ENCODE data around the gene CACNG8. TPM values are rescaled to one million over a fixed set of nuclear protein-coding genes. Genes with fewer than 3 reads are reported as not detected.

Gene CACNG8
- total RNA-seq = under 1 TPM in 3 of 9 donors, not detected in 6; under 0.01 to 0.06 (median 0.04) TPM
- polyA plus RNA-seq = under 1 TPM in 2 of 3 donors, not detected in 1; under 0.01 to 0.03 TPM
- long read RNA-seq, donor 1 = 0 reads
- long read RNA-seq, donor 2 = 0 reads
- long read RNA-seq, donor 3 = 0 reads
- long read RNA-seq, donor 4 = 0 reads
- long read RNA-seq, donor 5 = 0 reads
- long read RNA-seq, donor 6 = 0 reads
- long read RNA-seq, donor 7 = 0 reads
- long read RNA-seq, donor 8 = 0 reads
- long read RNA-seq, donor 9 = 0 reads
- long read RNA-seq, donor 10 = 0 reads

- Histone ChIP-seq H3K4me3 (no peak within 1 kb of the TSS), H3K36me3 (replicated peaks in 1 of 2) (no peaks in the 10 kb centered on the region), H3K27ac (no peak within 1 kb of the TSS), H3K9me3 (replicated peaks in 1 of 3) (no peaks in the 10 kb centered on the region), H3K4me1 (replicated peaks in 1 of 2) (no peaks in the 10 kb centered on the region), H3K27me3 (peaks cover 33% of the 10 kb centered on the region)
- TF ChIP-seq POLR2A (IDR thresholded peaks at IDR 0.05) = no peak
- no peak for TF ChIP-seq CTCF (IDR thresholded peaks at IDR 0.05)
- WGBS, 4 donors = 0 to 3% (median 2%) methylated on average over 5 to 54 of the region's 55 CpGs
- DNase-seq = no peak
- intact Hi-C loops (cut with DNase I) = no loop called here
Measured at GRCh38 chr19:53962887-53963431, at the start of gene CACNG8. CACNG8 (plus strand) TSS chr19:53962937.

- Histone ChIP-seq H3K27me3 (peaks cover 27% of the 10 kb centered on the region), H3K36me3 (replicated peaks in 1 of 2) (no peaks in the 10 kb centered on the region), H3K4me3 (no peak overlapping the region), H3K9me3 (replicated peaks in 1 of 3) (no peaks in the 10 kb centered on the region), H3K27ac (no peak overlapping the region), H3K4me1 (replicated peaks in 1 of 2) (no peaks in the 10 kb centered on the region)
- no peak for TF ChIP-seq POLR2A (IDR thresholded peaks at IDR 0.05)
- TF ChIP-seq CTCF (IDR thresholded peaks at IDR 0.05) = no peak
- whole genome bisulfite sequencing, 4 donors = 55 to 59% (median 56%) methylated on average over 8 of the region's 8 CpGs
- intact Hi-C loops (cut with DNase I) = no loop called here
- no peak for DNase-seq
Measured at GRCh38 chr19:53915000-53915399, 47.7 kb upstream of the CACNG8 start.

- peaks cover 18% of the 10 kb centered on the region for H3K27me3 ChIP-seq
- no peaks in the 10 kb centered on the region for H3K9me3 ChIP-seq (replicated peaks in 1 of 3)
- no peak for DNase-seq
- intact Hi-C loops (cut with DNase I) = no loop called here
- no peaks in the 10 kb centered on the region for H3K36me3 ChIP-seq (replicated peaks in 1 of 2)
- TF ChIP-seq POLR2A (IDR thresholded peaks at IDR 0.05) = no peak
- no peak for TF ChIP-seq CTCF (IDR thresholded peaks at IDR 0.05)
- no peak overlapping the region for H3K27ac ChIP-seq
- no peak overlapping the region for H3K4me3 ChIP-seq
- no peaks in the 10 kb centered on the region for H3K4me1 ChIP-seq (replicated peaks in 1 of 2)
- 71 to 78% (median 75%) methylated on average over 6 of the region's 6 CpGs for WGBS, 4 donors
Measured at GRCh38 chr19:53916004-53916403, 46.7 kb upstream of the CACNG8 start.

- Histone ChIP-seq H3K4me1 (replicated peaks in 1 of 2) (no peaks in the 10 kb centered on the region), H3K27ac (no peak overlapping the region), H3K36me3 (replicated peaks in 1 of 2) (no peaks in the 10 kb centered on the region), H3K27me3 (peaks cover 8% of the 10 kb centered on the region), H3K9me3 (replicated peaks in 1 of 3) (no peaks in the 10 kb centered on the region), H3K4me3 (no peak overlapping the region)
- WGBS, 4 donors = 79 to 82% (median 81%) methylated on average over 7 of the region's 7 CpGs
- TF ChIP-seq POLR2A (IDR thresholded peaks at IDR 0.05) (no peak), CTCF (IDR thresholded peaks at IDR 0.05) (no peak)
- intact Hi-C loops (cut with DNase I) = no loop called here
- DNase-seq = no peak
Measured at GRCh38 chr19:53917356-53917755, 45.4 kb upstream of the CACNG8 start.

All from adrenal gland (tissue), 19 donors.